H1 (cell line): ENCODE results near the gene RBM19. TPM values are rescaled to one million over a fixed set of nuclear protein-coding genes. Genes with fewer than 3 reads are reported as not detected.

Experiments
- CTCF ChIA-PET: fragments of 300-600 bp; sonication (Branson Sonifier 250); formaldehyde crosslinking; loops from one replicate; lab custom pipeline; 2021; ENCODE audit not compliant: partially characterized antibody; lab: Charles Lee
- POLR2A ChIA-PET: fragments of 300-600 bp; sonication (Branson Sonifier 250); formaldehyde crosslinking; loops from one replicate; lab custom pipeline; 2021; ENCODE audit warnings: inconsistent platforms; ENCODE audit not compliant: partially characterized antibody; lab: Charles Lee
- DNase-seq, 2 experiments: peaks; one replicate each; pipeline versions ENCODE4 v3.0.0 to v3.0.0-alpha.2; 2010 to 2022; ENCODE audit warnings: low spot score in 2 of 2, low read depth in 1 of 2, mixed read lengths in 1 of 2
- FAIRE-seq: peaks from 2 replicates; lab custom pipeline; 2011; peaks lifted over from hg19 to GRCh38; lab: Jason Lieb, UNC
- H2AFZ ChIP-seq: 2 replicates; pipeline ENCODE4 v1.8.1; 2012; ENCODE audit warnings: low read length, inconsistent platforms
- H2AK5ac ChIP-seq: 2 replicates; pipeline ENCODE4 v1.6.1; 2013; ENCODE audit warnings: low read depth, low read length
- H2BK120ac ChIP-seq: replicated peaks from 2 replicates; pipeline ENCODE3; 2013; ENCODE audit warnings: low read depth, low read length, inconsistent platforms
- H2BK12ac ChIP-seq: 2 replicates; pipeline ENCODE4 v1.6.1; 2013; ENCODE audit warnings: low read depth, low read length
- H2BK15ac ChIP-seq: 2 replicates; pipeline ENCODE4 v1.6.1; 2013; ENCODE audit warnings: low read length
- H2BK20ac ChIP-seq: 2 replicates; pipeline ENCODE4 v1.6.1; 2013; ENCODE audit warnings: low read length
- H2BK5ac ChIP-seq: 2 replicates; pipeline ENCODE4 v1.6.1; 2013; ENCODE audit warnings: low read depth, low read length
- H3K14ac ChIP-seq: 2 replicates; pipeline ENCODE4 v1.6.1; 2013; ENCODE audit warnings: inconsistent platforms; ENCODE audit not compliant: insufficient read length
- H3K18ac ChIP-seq: 2 replicates; pipeline ENCODE4 v1.6.1; 2013; ENCODE audit warnings: low read length; ENCODE audit errors: extremely low read depth
- H3K23ac ChIP-seq: 2 replicates; pipeline ENCODE4 v1.6.1; 2013; ENCODE audit warnings: inconsistent platforms; ENCODE audit not compliant: insufficient read length
- H3K23me2 ChIP-seq: 2 replicates; pipeline ENCODE4 v1.6.1; 2013; ENCODE audit warnings: low read depth, low read length
- H3K27ac ChIP-seq: 2 replicates; pipeline ENCODE4 v1.6.1; 2011; ENCODE audit warnings: low read depth, low read length, inconsistent platforms
- H3K27me3 ChIP-seq, 4 experiments: replicated peaks in 1 of 4; 1 replicate in 1 of 4; 2 replicates in 3 of 4; pipeline versions ENCODE4 v1.6.1 to v1.8.1; 2011 to 2013; ENCODE audit warnings: low read length in 3 of 4, mild to moderate bottlenecking in 3 of 4, inconsistent platforms in 2 of 4, mixed read lengths in 2 of 4, moderate library complexity in 1 of 4; ENCODE audit not compliant: control insufficient read depth in 3 of 4, insufficient read depth in 3 of 4; ENCODE audit errors: extremely low read depth in 1 of 4
- H3K36me3 ChIP-seq, 4 experiments: 2 replicates each; pipeline versions ENCODE4 v1.6.1 to v1.8.1; 2011 to 2013; ENCODE audit warnings: mild to moderate bottlenecking in 4 of 4, low read length in 3 of 4, moderate library complexity in 2 of 4, control low read depth in 1 of 4, inconsistent platforms in 1 of 4; ENCODE audit not compliant: insufficient read depth in 4 of 4, control insufficient read depth in 2 of 4
- H3K4ac ChIP-seq: replicated peaks from 2 replicates; pipeline ENCODE3; 2013; ENCODE audit warnings: low read length, low read depth, mixed read lengths, inconsistent platforms; ENCODE audit not compliant: insufficient read length
- H3K4me1 ChIP-seq, 4 experiments: replicated peaks in 1 of 4; 1 replicate in 1 of 4; 2 replicates in 3 of 4; pipeline versions ENCODE4 v1.6.1 to v1.8.1; 2011 to 2013; ENCODE audit warnings: low read length in 3 of 4, inconsistent platforms in 2 of 4, mixed read lengths in 1 of 4; ENCODE audit not compliant: insufficient read depth in 4 of 4, control insufficient read depth in 3 of 4
- H3K4me2 ChIP-seq, 2 experiments: 2 replicates each; pipeline versions ENCODE4 v1.6.1 to v1.8.1; 2011 to 2013; ENCODE audit warnings: low read depth in 2 of 2, low read length in 2 of 2, control low read depth in 1 of 2, inconsistent platforms in 1 of 2, mild to moderate bottlenecking in 1 of 2; ENCODE audit not compliant: insufficient read depth in 1 of 2
- H3K4me3 ChIP-seq, 4 experiments: fragments of 200-600, 300-600 bp in 1 of 4; sonication (generic), shearing (Covaris generic), sonication (Bioruptor Twin) in 1 of 4; 2 replicates each; pipeline versions ENCODE4 v1.5.1 to v1.8.1; 2011 to 2016; ENCODE audit warnings: low read length in 4 of 4, low read depth in 3 of 4, control low read depth in 2 of 4, inconsistent platforms in 2 of 4, mild to moderate bottlenecking in 2 of 4, mixed read lengths in 1 of 4, moderate library complexity in 1 of 4; ENCODE audit not compliant: insufficient read depth in 2 of 4; ENCODE audit errors: extremely low read depth in 1 of 4
- H3K56ac ChIP-seq: replicated peaks from 2 replicates; pipeline ENCODE3; 2013; ENCODE audit warnings: low read depth, mild to moderate bottlenecking, mixed read lengths, low read length, inconsistent platforms; ENCODE audit not compliant: insufficient read length
- H3K79me1 ChIP-seq: 2 replicates; pipeline ENCODE4 v1.6.1; 2013; ENCODE audit warnings: low read depth, low read length, control low read depth
- H3K79me2 ChIP-seq, 2 experiments: 2 replicates each; pipeline versions ENCODE4 v1.6.1 to v1.8.1; 2012 to 2013; ENCODE audit warnings: low read length in 2 of 2, mild to moderate bottlenecking in 2 of 2, inconsistent platforms in 1 of 2; ENCODE audit not compliant: insufficient read depth in 2 of 2, control insufficient read depth in 1 of 2
- H3K9ac ChIP-seq, 4 experiments: replicated peaks in 1 of 4; 1 replicate in 1 of 4; 2 replicates in 3 of 4; pipeline versions ENCODE4 v1.6.1 to v1.8.1; 2011 to 2013; ENCODE audit warnings: low read depth in 3 of 4, low read length in 3 of 4, control low read depth in 2 of 4, mild to moderate bottlenecking in 2 of 4, moderate library complexity in 2 of 4, inconsistent platforms in 1 of 4; ENCODE audit errors: extremely low read depth in 1 of 4
- H3K9me3 ChIP-seq, 2 experiments: 2 replicates each; pipeline versions ENCODE4 v1.6.1 to v1.8.1; 2012 to 2013; ENCODE audit warnings: mild to moderate bottlenecking in 2 of 2, moderate library complexity in 2 of 2, control low read depth in 1 of 2, inconsistent platforms in 1 of 2, low read depth in 1 of 2, low read length in 1 of 2, mixed read lengths in 1 of 2; ENCODE audit not compliant: insufficient read depth in 2 of 2
- H4K20me1 ChIP-seq, 2 experiments: replicated peaks in 1 of 2; 2 replicates each; pipeline versions ENCODE3 to v1.8.1; 2011 to 2013; ENCODE audit warnings: inconsistent platforms in 2 of 2, low read length in 2 of 2, mild to moderate bottlenecking in 1 of 2; ENCODE audit not compliant: insufficient read depth in 2 of 2, control insufficient read depth in 1 of 2
- H4K5ac ChIP-seq: 2 replicates; pipeline ENCODE4 v1.6.1; 2013; ENCODE audit warnings: low read length, low read depth, mixed read lengths, inconsistent platforms; ENCODE audit not compliant: insufficient read length
- H4K8ac ChIP-seq: 2 replicates; pipeline ENCODE4 v1.8.0; 2013; ENCODE audit warnings: mild to moderate bottlenecking, moderate library complexity, low read length, inconsistent platforms; ENCODE audit not compliant: insufficient read depth; ENCODE audit errors: extremely low read depth
- H4K91ac ChIP-seq: replicated peaks from 2 replicates; pipeline ENCODE3; 2013; ENCODE audit warnings: low read length, mixed read lengths, inconsistent platforms; ENCODE audit not compliant: insufficient read length
- BACH1 ChIP-seq: IDR thresholded peaks from 2 replicates; pipeline ENCODE4 v1.6.1; 2012; ENCODE audit warnings: low read length, improper control_type of control experiment
- CHD2 ChIP-seq: IDR thresholded peaks from 2 replicates; pipeline ENCODE4 v1.6.1; 2012; ENCODE audit warnings: low read length, improper control_type of control experiment
- EZH2 ChIP-seq: fragments of 200-600 bp; sonication (generic); IDR thresholded peaks from 2 replicates; pipeline ENCODE4 v1.7.1; 2012; ENCODE audit warnings: low read depth, mild to moderate bottlenecking, moderate library complexity, low read length, inconsistent platforms; ENCODE audit not compliant: severe bottlenecking
- FOSL1 ChIP-seq: IDR thresholded peaks from 2 replicates; pipeline ENCODE4 v1.6.1; 2011; ENCODE audit warnings: mild to moderate bottlenecking, low read depth, low read length, moderate library complexity; ENCODE audit not compliant: insufficient read depth
- KDM1A ChIP-seq: fragments of 200-600, 300-600 bp; sonication (generic); IDR thresholded peaks from 2 replicates; pipeline ENCODE4 v1.7.1; 2016; ENCODE audit warnings: mild to moderate bottlenecking, low read length, borderline replicate concordance
- MAFK ChIP-seq: IDR thresholded peaks from 2 replicates; pipeline ENCODE4 v1.6.1; 2012; ENCODE audit warnings: low read depth, mild to moderate bottlenecking, improper control_type of control experiment, low read length
- PHF8 ChIP-seq: fragments of 200-600 bp; sonication (generic); conservative IDR thresholded peaks from 2 replicates; pipeline ENCODE4 v1.7.1; 2012; ENCODE audit warnings: low read depth, mild to moderate bottlenecking, inconsistent platforms, low read length, moderate library complexity
- POLR2A ChIP-seq, 2 experiments: IDR thresholded peaks; 1 replicate in 1 of 2; 2 replicates in 1 of 2; pipeline ENCODE4 v1.6.1; 2011; ENCODE audit warnings: low read depth in 2 of 2, low read length in 2 of 2, mild to moderate bottlenecking in 2 of 2; ENCODE audit errors: control extremely low read depth in 1 of 2
- POU5F1 ChIP-seq: IDR thresholded peaks from 2 replicates; pipeline ENCODE4 v1.6.1; 2011; ENCODE audit warnings: low read depth, mild to moderate bottlenecking, low read length, moderate library complexity
- RBBP5 ChIP-seq: IDR thresholded peaks from 2 replicates; pipeline ENCODE4 v1.7.1; 2012; ENCODE audit warnings: low read depth, mild to moderate bottlenecking, inconsistent platforms, low read length, moderate library complexity, borderline replicate concordance
- SIN3A ChIP-seq, 2 experiments: IDR thresholded peaks in 1 of 2; conservative IDR thresholded peaks in 1 of 2; 2 replicates each; pipeline ENCODE4 v1.6.1; 2011 to 2012; ENCODE audit warnings: low read length in 2 of 2, improper control_type of control experiment in 1 of 2, low read depth in 1 of 2, mild to moderate bottlenecking in 1 of 2
- SP2 ChIP-seq: IDR thresholded peaks from 2 replicates; pipeline ENCODE4 v1.6.1; 2012; ENCODE audit warnings: mild to moderate bottlenecking, low read length, inconsistent platforms
- SP4 ChIP-seq: IDR thresholded peaks from 2 replicates; pipeline ENCODE4 v1.6.1; 2012; ENCODE audit warnings: low read length, inconsistent platforms
- TAF1 ChIP-seq: IDR thresholded peaks from 2 replicates; pipeline ENCODE4 v1.6.1; 2011; ENCODE audit warnings: mild to moderate bottlenecking, low read depth, low read length
- TBP ChIP-seq: IDR thresholded peaks from 2 replicates; pipeline ENCODE4 v1.6.1; 2011; ENCODE audit warnings: low read depth, low read length, improper control_type of control experiment
- YY1 ChIP-seq: IDR thresholded peaks from 2 replicates; pipeline ENCODE4 v1.6.1; 2011; ENCODE audit warnings: low read depth, mild to moderate bottlenecking, low read length
- WGBS, 2 experiments: shearing (Covaris generic) in 1 of 2; methylation state at CpG; one replicate each; pipeline versions ENCODE4 v1.1.6 to v1.1.7; 2013 to 2015; ENCODE audit warnings: low lambda C conversion rate in 2 of 2, mixed read lengths in 2 of 2, inconsistent platforms in 1 of 2, low coverage in 1 of 2, missing lambda C conversion rate in 1 of 2; ENCODE audit not compliant: insufficient replicate concordance in 2 of 2, insufficient coverage in 1 of 2, insufficient read length in 1 of 2; ENCODE audit errors: extremely low coverage in 1 of 2, missing lambda C conversion rate in 1 of 2; 5-methylcytosine and 5-hydroxymethylcytosine counted together
- polyA plus RNA-seq, 7 experiments: library from polyadenylated mRNA; depleted of rRNA in 3 of 7; stranded (reverse) in 5 of 7; unstranded in 2 of 7; fragments of >200 nt in 5 of 7; fragments of 200-250 nt in 2 of 7; gene quantifications; 1 replicate in 5 of 7; 2 replicates in 1 of 7; 4 replicates in 1 of 7; pipeline versions ENCODE4 v1.2.1 to v1.2.3, GENCODE V29; 2011 to 2013; ENCODE audit warnings: missing spikeins in 2 of 7, mixed read lengths in 2 of 7
- total RNA-seq: library from RNA; stranded (reverse); fragmentation: NEBNext Ultra II Directional; extraction: Animal tissue kit (Norgen Biotek cat#: 25700); gene quantifications from 2 replicates; pipeline ENCODE4 v1.2.1, GENCODE V29; 2021

Gene RBM19
- total and polyA plus RNA-seq, 2 of the 8 experiments (the other 6 are each of a cell fraction or from before 2014, with no cell fraction given) = 23.4 to 61.9 TPM

DNA sequence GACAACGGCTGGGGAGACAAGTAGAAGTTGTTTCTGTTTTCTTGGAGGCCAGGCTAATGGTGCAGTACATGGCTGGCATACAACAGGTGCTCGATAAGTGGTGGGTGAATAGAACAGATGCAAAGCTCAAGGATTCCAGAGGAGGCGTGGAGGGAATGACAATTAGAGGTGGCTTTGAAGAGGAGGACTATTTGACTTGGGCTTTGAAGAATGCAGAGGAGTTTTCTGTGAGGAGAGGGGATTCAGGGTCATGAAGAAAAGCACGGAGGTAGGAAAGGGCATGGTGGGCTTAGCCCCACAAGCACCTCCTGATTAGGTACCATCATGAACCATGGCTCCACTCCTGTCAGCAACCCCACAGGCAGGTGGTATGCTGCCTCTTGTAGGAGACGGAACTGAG, 142.3 kb downstream of the RBM19 start:
- 82% methylated on average over 5 of the region's 5 CpGs; no CpG with 5 or more reads in 1 of the 2 experiments for WGBS, 2 experiments
- H3K27ac ChIP-seq = no peak overlapping the region
- H2BK15ac ChIP-seq = no peak overlapping the region
- no peak overlapping the region for H2AFZ ChIP-seq
- no peak overlapping the region for H2BK120ac ChIP-seq
- no peaks in the 10 kb centered on the region for H3K27me3 ChIP-seq
- H3K56ac ChIP-seq = no peak overlapping the region
- H3K14ac ChIP-seq = no peak overlapping the region
- no peak overlapping the region for H4K8ac ChIP-seq
- no peak overlapping the region for H3K9ac ChIP-seq
- H3K23me2 ChIP-seq = no peaks in the 10 kb centered on the region
- no peak overlapping the region for H3K4me2 ChIP-seq
- ChIA-PET CTCF (interaction anchor here (0.6 to 2.6 kb wide), 9 partner anchors 15 to 362 kb away, joined by 3 to 12 read pairs (median 3); no protein-coding TSS in a partner anchor), POLR2A (no interaction called here)
- no peak overlapping the region for H4K5ac ChIP-seq
- H3K18ac ChIP-seq = no peak overlapping the region
- H3K79me2 ChIP-seq = no peaks in the 10 kb centered on the region
- no peak for FAIRE-seq
- no peak for DNase-seq
- no peaks in the 10 kb centered on the region for H3K9me3 ChIP-seq
- H3K79me1 ChIP-seq = no peaks in the 10 kb centered on the region
- peaks cover 0 to 3% of the 10 kb centered on the region in 2 experiments for H4K20me1 ChIP-seq
- no peak overlapping the region for H3K23ac ChIP-seq
- H4K91ac ChIP-seq = no peak overlapping the region
- no peak overlapping the region for H2BK5ac ChIP-seq
- H2AK5ac ChIP-seq = no peak overlapping the region
- no peak overlapping the region for H3K4ac ChIP-seq
- H2BK20ac ChIP-seq = no peak overlapping the region
- no peak overlapping the region for H2BK12ac ChIP-seq
- H3K4me3 ChIP-seq = no peak overlapping the region
- H3K4me1 ChIP-seq = peaks cover 0 to 5% (median 4%) of the 10 kb centered on the region in 4 experiments; a peak in 5 of 7 replicates
- H3K36me3 ChIP-seq = 0 out of 8 replicates have a peak, but pooled peaks cover 0 to 2% (median 0%) of the 10 kb centered on the region in 4 experiments
- TF ChIP-seq POU5F1 (no peak), TAF1 (no peak), CHD2 (no peak), POLR2A (IDR thresholded peaks at IDR 0.05; ENCODE audit: control extremely low read depth in 1 of 2, low read depth in 2 of 2, low read length in 2 of 2) (no peak), MAFK (no peak), SIN3A (conservative IDR thresholded peaks at IDR 0.05 in 1 of 2, IDR thresholded peaks at IDR 0.05 in 1 of 2; ENCODE audit: low read depth in 1 of 2, low read length in 2 of 2) (no peak), TBP (no peak), KDM1A (no peak), SP2 (no peak), FOSL1 (no peak), YY1 (no peak), SP4 (no peak), PHF8 (no peak), EZH2 (no peak), RBBP5 (no peak), BACH1 (no peak)
